GM23338 (cell line): ENCODE measurements around the gene SNX8.

Source experiments
- CTCF ChIP-seq, 2 experiments: fragments of 200-600 bp in 1 of 2; sonication (generic) in 1 of 2; conservative IDR thresholded peaks; 2 replicates each; pipeline versions ENCODE4 v1.5.1 to v1.6.1; 2016 to 2017; ENCODE audit warnings: antibody characterized with exemption in 2 of 2, low read depth in 2 of 2, mild to moderate bottlenecking in 2 of 2, moderate library complexity in 1 of 2
- EZH2 ChIP-seq: fragments of 200-600 bp; sonication (generic); IDR thresholded peaks from one replicate; pipeline ENCODE4 v1.8.0; 2017; ENCODE audit warnings: antibody characterized with exemption, mild to moderate bottlenecking, low read depth; ENCODE audit not compliant: unreplicated experiment
- EZH2phosphoT487 ChIP-seq: fragments of 200-600 bp; sonication (generic); IDR thresholded peaks from one replicate; pipeline ENCODE4 v1.8.1; 2018; ENCODE audit warnings: antibody characterized with exemption; ENCODE audit not compliant: unreplicated experiment
- STAT1 ChIP-seq: IDR thresholded peaks from one replicate; pipeline ENCODE4 v1.6.1; 2016; ENCODE audit warnings: antibody characterized with exemption; ENCODE audit not compliant: unreplicated experiment

DNA sequence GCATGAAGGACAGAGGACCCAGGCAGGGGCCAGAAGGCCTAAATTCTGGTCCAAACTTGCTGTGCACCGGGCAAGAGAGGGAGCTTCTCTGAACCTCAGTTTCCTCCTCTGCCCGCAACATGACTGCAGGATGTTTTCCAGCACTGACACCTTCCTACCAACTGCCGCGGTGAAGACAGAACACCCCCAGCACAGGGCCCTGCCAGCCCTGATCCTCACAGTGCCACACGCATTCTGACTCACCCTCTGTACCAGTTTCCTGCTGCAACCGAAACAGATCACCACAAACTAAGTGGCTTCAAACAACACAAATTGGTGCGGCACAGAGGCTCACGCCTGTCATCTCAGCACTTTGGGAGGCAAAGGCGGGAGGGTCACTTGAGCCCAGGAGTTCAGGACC lies 99.6 kb downstream of the SNX8 start:
- no peak for TF ChIP-seq CTCF (conservative IDR thresholded peaks at IDR 0.05; ENCODE audit: low read depth in 2 of 2)
- no peak for TF ChIP-seq EZH2
- no peak for TF ChIP-seq STAT1
- no peak for TF ChIP-seq EZH2phosphoT487
